ENCODE data around the gene STRBP. TPM values are rescaled to one million over a fixed set of nuclear protein-coding genes. Genes with fewer than 3 reads are reported as not detected.

Gene STRBP
- total and polyA plus RNA-seq, 2 experiments from 2014 or later = 1.4 to 2.5 TPM

GRCh38 chr9:123098096-123098459 lies 170.3 kb downstream of the STRBP start:
- Histone ChIP-seq H3F3A (ENCODE audit: insufficient read depth) (no peaks in the 10 kb centered on the region), H3K4me2 (ENCODE audit: unreplicated experiment) (no peak overlapping the region), H3K9me2 (ENCODE audit: insufficient read depth) (no peaks in the 10 kb centered on the region), H3K4me1 (ENCODE audit: insufficient read depth) (no peaks in the 10 kb centered on the region), H3K27ac (no peak overlapping the region), H3K36me3 (ENCODE audit: low read depth) (peaks cover 37% of the 10 kb centered on the region), H4K20me1 (ENCODE audit: insufficient read depth) (no peaks in the 10 kb centered on the region), H3K9ac (no peak overlapping the region), H3K4me3 (no peak overlapping the region), H2AFZ (no peak overlapping the region), H3K27me3 (replicated peaks; ENCODE audit: insufficient read depth) (no peaks in the 10 kb centered on the region), H3K79me2 (ENCODE audit: insufficient read depth) (no peaks in the 10 kb centered on the region), H3K9me3 (ENCODE audit: low read depth) (no peaks in the 10 kb centered on the region)
- TF ChIP-seq EZH2phosphoT487 (IDR thresholded peaks at IDR 0.05; ENCODE audit: insufficient read depth, low read depth) (no peak), EZH2 (IDR thresholded peaks at IDR 0.05; ENCODE audit: insufficient read depth, poor library complexity, severe bottlenecking) (no peak)
- 77 to 85% methylated on average over 4 of the region's 4 CpGs for WGBS, 2 experiments (ENCODE audit: low coverage in 1 of 2, low lambda C conversion rate in 2 of 2, missing lambda C conversion rate in 2 of 2)
- DNase-seq = no peak
- in situ Hi-C loops (cut with MboI) = no loop called here

GRCh38 chr9:123097430-123098095 lies 170.8 kb downstream of the STRBP start:
- Histone ChIP-seq H3K9me3 (ENCODE audit: low read depth) (no peaks in the 10 kb centered on the region), H3K4me2 (ENCODE audit: unreplicated experiment) (no peak overlapping the region), H3K36me3 (ENCODE audit: low read depth) (peaks cover 37% of the 10 kb centered on the region), H3K79me2 (ENCODE audit: insufficient read depth) (no peaks in the 10 kb centered on the region), H3K9ac (no peak overlapping the region), H3K4me3 (no peak overlapping the region), H4K20me1 (ENCODE audit: insufficient read depth) (no peaks in the 10 kb centered on the region), H3K27me3 (replicated peaks; ENCODE audit: insufficient read depth) (no peaks in the 10 kb centered on the region), H3K27ac (no peak overlapping the region), H3K9me2 (ENCODE audit: insufficient read depth) (no peaks in the 10 kb centered on the region), H2AFZ (no peak overlapping the region), H3K4me1 (ENCODE audit: insufficient read depth) (no peaks in the 10 kb centered on the region), H3F3A (ENCODE audit: insufficient read depth) (no peaks in the 10 kb centered on the region)
- 84 to 97% methylated on average over 3 of the region's 3 CpGs for WGBS, 2 experiments (ENCODE audit: low coverage in 1 of 2, low lambda C conversion rate in 2 of 2, missing lambda C conversion rate in 2 of 2)
- TF ChIP-seq EZH2 (IDR thresholded peaks at IDR 0.05; ENCODE audit: insufficient read depth, poor library complexity, severe bottlenecking) = no peak
- TF ChIP-seq EZH2phosphoT487 (IDR thresholded peaks at IDR 0.05; ENCODE audit: insufficient read depth, low read depth) = no peak
- in situ Hi-C loops (cut with MboI) = no loop called here
- no peak for DNase-seq

DNA sequence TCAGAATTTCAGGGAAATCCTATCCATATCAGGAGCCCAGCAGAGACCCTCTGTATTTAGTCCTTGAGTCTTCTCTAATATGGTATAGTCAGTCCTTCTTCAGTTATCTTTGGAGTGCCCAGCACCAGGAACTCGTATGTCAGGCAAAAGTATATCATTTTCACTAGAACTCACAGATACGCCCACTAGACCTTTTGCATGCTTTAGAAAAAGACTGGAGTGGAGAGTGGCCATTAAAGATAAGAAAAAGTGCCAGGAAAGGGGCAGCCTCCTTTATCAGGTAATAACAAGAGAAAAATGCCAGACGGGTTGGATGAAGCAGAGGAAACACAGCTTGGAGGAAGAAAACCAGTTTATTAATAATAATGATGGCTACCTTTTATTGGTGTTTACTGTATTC lies 171.4 kb downstream of the STRBP start:
- Histone ChIP-seq H2AFZ (no peak overlapping the region), H3K9ac (no peak overlapping the region), H3K9me2 (ENCODE audit: insufficient read depth) (no peaks in the 10 kb centered on the region), H3K4me2 (ENCODE audit: unreplicated experiment) (no peak overlapping the region), H3K4me3 (no peak overlapping the region), H3K4me1 (ENCODE audit: insufficient read depth) (no peaks in the 10 kb centered on the region), H3F3A (ENCODE audit: insufficient read depth) (no peaks in the 10 kb centered on the region), H3K9me3 (ENCODE audit: low read depth) (no peaks in the 10 kb centered on the region), H3K27me3 (replicated peaks; ENCODE audit: insufficient read depth) (no peaks in the 10 kb centered on the region), H3K36me3 (ENCODE audit: low read depth) (peaks cover 37% of the 10 kb centered on the region), H4K20me1 (ENCODE audit: insufficient read depth) (no peaks in the 10 kb centered on the region), H3K27ac (no peak overlapping the region), H3K79me2 (ENCODE audit: insufficient read depth) (no peaks in the 10 kb centered on the region)
- in situ Hi-C loops (cut with MboI) = no loop called here
- TF ChIP-seq EZH2phosphoT487 (IDR thresholded peaks at IDR 0.05; ENCODE audit: insufficient read depth, low read depth) = no peak
- TF ChIP-seq EZH2 (IDR thresholded peaks at IDR 0.05; ENCODE audit: insufficient read depth, poor library complexity, severe bottlenecking) = no peak
- no peak for DNase-seq
- WGBS, 2 experiments (ENCODE audit: low coverage in 1 of 2, low lambda C conversion rate in 2 of 2, missing lambda C conversion rate in 2 of 2) = 57 to 61% methylated on average over 3 of the region's 3 CpGs

GRCh38 chr9:123093141-123093540 lies 175.2 kb downstream of the STRBP start:
- no peak for TF ChIP-seq EZH2 (IDR thresholded peaks at IDR 0.05; ENCODE audit: insufficient read depth, poor library complexity, severe bottlenecking)
- TF ChIP-seq EZH2phosphoT487 (IDR thresholded peaks at IDR 0.05; ENCODE audit: insufficient read depth, low read depth) = no peak
- Histone ChIP-seq H3K36me3 (ENCODE audit: low read depth) (peaks cover 20% of the 10 kb centered on the region), H2AFZ (no peak overlapping the region), H3K79me2 (ENCODE audit: insufficient read depth) (no peaks in the 10 kb centered on the region), H3K27ac (no peak overlapping the region), H3K4me3 (no peak overlapping the region), H4K20me1 (ENCODE audit: insufficient read depth) (no peaks in the 10 kb centered on the region), H3K4me1 (ENCODE audit: insufficient read depth) (no peaks in the 10 kb centered on the region), H3K9me2 (ENCODE audit: insufficient read depth) (no peaks in the 10 kb centered on the region), H3K27me3 (replicated peaks; ENCODE audit: insufficient read depth) (no peaks in the 10 kb centered on the region), H3K9me3 (ENCODE audit: low read depth) (no peaks in the 10 kb centered on the region), H3K9ac (no peak overlapping the region), H3F3A (ENCODE audit: insufficient read depth) (no peaks in the 10 kb centered on the region), H3K4me2 (ENCODE audit: unreplicated experiment) (no peak overlapping the region)
- WGBS, 2 experiments (ENCODE audit: low coverage in 1 of 2, low lambda C conversion rate in 2 of 2, missing lambda C conversion rate in 2 of 2) = 83 to 85% methylated on average over 3 of the region's 3 CpGs
- DNase-seq = no peak
- in situ Hi-C loops (cut with MboI) = no loop called here
